ENCODE measurements around the gene OR6K2.

The OR6K2 gene

GRCh38 chr1:158686111-158687009 lies 14.1 kb downstream of the OR6K2 start, which contains the start of gene SPTA1:
Gene SPTA1 (minus strand): TSS chr1:158686715. CDS start chr1:158686517, 198 bp downstream.
- no peaks in the 10 kb centered on the region for H3K9me3 ChIP-seq (ENCODE audit: control insufficient read depth, insufficient read depth, low read length)
- no peak within 1 kb of the TSS for H3K27ac ChIP-seq (ENCODE audit: low read depth, low read length)
- H3K4me1 ChIP-seq (ENCODE audit: control insufficient read depth, insufficient read depth, low read length) = no peaks in the 10 kb centered on the region
- H3K36me3 ChIP-seq (ENCODE audit: control insufficient read depth, insufficient read depth, low read length) = no peaks in the 10 kb centered on the region
- H3K9ac ChIP-seq (ENCODE audit: low read depth, low read length) = no peak within 1 kb of the TSS
- H3K27me3 ChIP-seq (ENCODE audit: control insufficient read depth, insufficient read depth, low read length) = no peaks in the 10 kb centered on the region
- no peak within 1 kb of the TSS for H3K4me3 ChIP-seq (ENCODE audit: low read depth, low read length)

- Histone ChIP-seq H3K36me3 (ENCODE audit: control insufficient read depth, insufficient read depth, low read length) (no peaks in the 10 kb centered on the region), H3K4me1 (ENCODE audit: control insufficient read depth, insufficient read depth, low read length) (no peaks in the 10 kb centered on the region), H3K27me3 (ENCODE audit: control insufficient read depth, insufficient read depth, low read length) (no peaks in the 10 kb centered on the region), H3K27ac (ENCODE audit: low read depth, low read length) (no peak overlapping the region), H3K9ac (ENCODE audit: low read depth, low read length) (no peak overlapping the region), H3K4me3 (ENCODE audit: low read depth, low read length) (no peak overlapping the region), H3K9me3 (ENCODE audit: control insufficient read depth, insufficient read depth, low read length) (no peaks in the 10 kb centered on the region)
Measured at GRCh38 chr1:158685085-158685484, 15.4 kb downstream of the OR6K2 start.

GRCh38 chr1:158681606-158682005 lies 18.8 kb downstream of the OR6K2 start:
- Histone ChIP-seq H3K36me3 (ENCODE audit: control insufficient read depth, insufficient read depth, low read length) (no peaks in the 10 kb centered on the region), H3K9me3 (ENCODE audit: control insufficient read depth, insufficient read depth, low read length) (no peaks in the 10 kb centered on the region), H3K4me1 (ENCODE audit: control insufficient read depth, insufficient read depth, low read length) (no peaks in the 10 kb centered on the region), H3K4me3 (ENCODE audit: low read depth, low read length) (no peak overlapping the region), H3K27ac (ENCODE audit: low read depth, low read length) (no peak overlapping the region), H3K27me3 (ENCODE audit: control insufficient read depth, insufficient read depth, low read length) (no peaks in the 10 kb centered on the region), H3K9ac (ENCODE audit: low read depth, low read length) (no peak overlapping the region)

- Histone ChIP-seq H3K4me1 (ENCODE audit: control insufficient read depth, insufficient read depth, low read length) (no peaks in the 10 kb centered on the region), H3K4me3 (ENCODE audit: low read depth, low read length) (no peak overlapping the region), H3K36me3 (ENCODE audit: control insufficient read depth, insufficient read depth, low read length) (no peaks in the 10 kb centered on the region), H3K9me3 (ENCODE audit: control insufficient read depth, insufficient read depth, low read length) (no peaks in the 10 kb centered on the region), H3K9ac (ENCODE audit: low read depth, low read length) (no peak overlapping the region), H3K27ac (ENCODE audit: low read depth, low read length) (no peak overlapping the region), H3K27me3 (ENCODE audit: control insufficient read depth, insufficient read depth, low read length) (no peaks in the 10 kb centered on the region)
Measured at GRCh38 chr1:158679289-158679688, 21.2 kb downstream of the OR6K2 start.

GRCh38 chr1:158675563-158676323 lies 24.7 kb downstream of the OR6K2 start:
- Histone ChIP-seq H3K4me3 (ENCODE audit: low read depth, low read length) (no peak overlapping the region), H3K9ac (ENCODE audit: low read depth, low read length) (no peak overlapping the region), H3K36me3 (ENCODE audit: control insufficient read depth, insufficient read depth, low read length) (no peaks in the 10 kb centered on the region), H3K4me1 (ENCODE audit: control insufficient read depth, insufficient read depth, low read length) (no peaks in the 10 kb centered on the region), H3K27me3 (ENCODE audit: control insufficient read depth, insufficient read depth, low read length) (no peaks in the 10 kb centered on the region), H3K9me3 (ENCODE audit: control insufficient read depth, insufficient read depth, low read length) (no peaks in the 10 kb centered on the region), H3K27ac (ENCODE audit: low read depth, low read length) (no peak overlapping the region)

GRCh38 chr1:158674302-158674701 lies 26.1 kb downstream of the OR6K2 start:
- no peaks in the 10 kb centered on the region for H3K9me3 ChIP-seq (ENCODE audit: control insufficient read depth, insufficient read depth, low read length)
- no peak overlapping the region for H3K27ac ChIP-seq (ENCODE audit: low read depth, low read length)
- no peaks in the 10 kb centered on the region for H3K36me3 ChIP-seq (ENCODE audit: control insufficient read depth, insufficient read depth, low read length)
- no peaks in the 10 kb centered on the region for H3K27me3 ChIP-seq (ENCODE audit: control insufficient read depth, insufficient read depth, low read length)
- H3K4me3 ChIP-seq (ENCODE audit: low read depth, low read length) = no peak overlapping the region
- H3K9ac ChIP-seq (ENCODE audit: low read depth, low read length) = no peak overlapping the region
- H3K4me1 ChIP-seq (ENCODE audit: control insufficient read depth, insufficient read depth, low read length) = no peaks in the 10 kb centered on the region

GRCh38 chr1:158666037-158666436 lies 34.4 kb downstream of the OR6K2 start:
- Histone ChIP-seq H3K4me3 (ENCODE audit: low read depth, low read length) (no peak overlapping the region), H3K36me3 (ENCODE audit: control insufficient read depth, insufficient read depth, low read length) (no peaks in the 10 kb centered on the region), H3K27me3 (ENCODE audit: control insufficient read depth, insufficient read depth, low read length) (no peaks in the 10 kb centered on the region), H3K9ac (ENCODE audit: low read depth, low read length) (no peak overlapping the region), H3K27ac (ENCODE audit: low read depth, low read length) (no peak overlapping the region), H3K4me1 (ENCODE audit: control insufficient read depth, insufficient read depth, low read length) (no peaks in the 10 kb centered on the region), H3K9me3 (ENCODE audit: control insufficient read depth, insufficient read depth, low read length) (no peaks in the 10 kb centered on the region)

- Histone ChIP-seq H3K27me3 (ENCODE audit: control insufficient read depth, insufficient read depth, low read length) (no peaks in the 10 kb centered on the region), H3K4me3 (ENCODE audit: low read depth, low read length) (no peak overlapping the region), H3K36me3 (ENCODE audit: control insufficient read depth, insufficient read depth, low read length) (no peaks in the 10 kb centered on the region), H3K9me3 (ENCODE audit: control insufficient read depth, insufficient read depth, low read length) (no peaks in the 10 kb centered on the region), H3K27ac (ENCODE audit: low read depth, low read length) (no peak overlapping the region), H3K9ac (ENCODE audit: low read depth, low read length) (no peak overlapping the region), H3K4me1 (ENCODE audit: control insufficient read depth, insufficient read depth, low read length) (no peaks in the 10 kb centered on the region)
Measured at GRCh38 chr1:158654571-158654970, 45.9 kb downstream of the OR6K2 start.

GRCh38 chr1:158654086-158654485 lies 46.4 kb downstream of the OR6K2 start:
- Histone ChIP-seq H3K4me3 (ENCODE audit: low read depth, low read length) (no peak overlapping the region), H3K9me3 (ENCODE audit: control insufficient read depth, insufficient read depth, low read length) (no peaks in the 10 kb centered on the region), H3K27ac (ENCODE audit: low read depth, low read length) (no peak overlapping the region), H3K27me3 (ENCODE audit: control insufficient read depth, insufficient read depth, low read length) (no peaks in the 10 kb centered on the region), H3K9ac (ENCODE audit: low read depth, low read length) (no peak overlapping the region), H3K36me3 (ENCODE audit: control insufficient read depth, insufficient read depth, low read length) (no peaks in the 10 kb centered on the region), H3K4me1 (ENCODE audit: control insufficient read depth, insufficient read depth, low read length) (no peaks in the 10 kb centered on the region)

GRCh38 chr1:158652721-158653334 lies 47.6 kb downstream of the OR6K2 start:
- no peaks in the 10 kb centered on the region for H3K36me3 ChIP-seq (ENCODE audit: control insufficient read depth, insufficient read depth, low read length)
- H3K4me1 ChIP-seq (ENCODE audit: control insufficient read depth, insufficient read depth, low read length) = no peaks in the 10 kb centered on the region
- H3K9ac ChIP-seq (ENCODE audit: low read depth, low read length) = no peak overlapping the region
- H3K4me3 ChIP-seq (ENCODE audit: low read depth, low read length) = no peak overlapping the region
- H3K9me3 ChIP-seq (ENCODE audit: control insufficient read depth, insufficient read depth, low read length) = no peaks in the 10 kb centered on the region
- no peak overlapping the region for H3K27ac ChIP-seq (ENCODE audit: low read depth, low read length)
- no peaks in the 10 kb centered on the region for H3K27me3 ChIP-seq (ENCODE audit: control insufficient read depth, insufficient read depth, low read length)

Measured in HUES48 (cell line).